Glomerular endothelial cell (primary cell): ENCODE measurements around the gene ADAMTS19. TPM values are rescaled to one million over a fixed set of nuclear protein-coding genes. Genes with fewer than 3 reads are reported as not detected.

Experiments
- DNase-seq: peaks from one replicate; pipeline ENCODE4 v3.0.0-alpha.2; 2011; ENCODE audit warnings: low read depth, low spot score; ENCODE audit errors: extremely low read depth
- total RNA-seq: library from RNA; depleted of rRNA; stranded (reverse); fragments of >200 nt; gene quantifications from 2 replicates; pipeline ENCODE4 v1.2.3, GENCODE V29; 2015

Gene ADAMTS19
- total RNA-seq, 1 donor from 2014 or later, result under 0.01 TPM

GRCh38 chr5:129461711-129462332 is 1.7 kb downstream of the ADAMTS19 start:
- no peak for DNase-seq

- no peak for DNase-seq
These were observed 5.8 kb downstream of the ADAMTS19 start for GRCh38 chr5:129465776-129466344.

- DNase-seq, result no peak
These were observed 14.4 kb downstream of the ADAMTS19 start for GRCh38 chr5:129474544-129474943.

- no peak for DNase-seq
These were observed 16.7 kb downstream of the ADAMTS19 start for GRCh38 chr5:129476751-129477150.

- no peak for DNase-seq
These were observed 17.4 kb downstream of the ADAMTS19 start for GRCh38 chr5:129477532-129477931.

GRCh38 chr5:129481161-129481560 is 21.1 kb downstream of the ADAMTS19 start:
- no peak for DNase-seq

- DNase-seq, result no peak
These were observed 36.3 kb downstream of the ADAMTS19 start for GRCh38 chr5:129496421-129496820.

GRCh38 chr5:129496864-129497595 is 36.9 kb downstream of the ADAMTS19 start:
- no peak for DNase-seq

GRCh38 chr5:129499208-129499852 is 39.2 kb downstream of the ADAMTS19 start:
- no peak for DNase-seq

- DNase-seq, result no peak
These were observed 40.0 kb downstream of the ADAMTS19 start for GRCh38 chr5:129500101-129500500.

- no peak for DNase-seq
These were observed 46.0 kb downstream of the ADAMTS19 start for GRCh38 chr5:129506086-129506485.

GRCh38 chr5:129506950-129507349 is 46.9 kb downstream of the ADAMTS19 start:
- no peak for DNase-seq

- no peak for DNase-seq
These were observed 47.4 kb downstream of the ADAMTS19 start for GRCh38 chr5:129507527-129507926.

- no peak for DNase-seq
These were observed 48.5 kb downstream of the ADAMTS19 start for GRCh38 chr5:129508606-129509005.

- no peak for DNase-seq
These were observed 49.4 kb downstream of the ADAMTS19 start for GRCh38 chr5:129509363-129509975.

GRCh38 chr5:129511291-129511690 is 51.2 kb downstream of the ADAMTS19 start:
- DNase-seq, result no peak

GRCh38 chr5:129541051-129541450 is 81.0 kb downstream of the ADAMTS19 start:
- DNase-seq, result no peak

GRCh38 chr5:129541648-129542251 is 81.7 kb downstream of the ADAMTS19 start:
- peak; percentile 12 for DNase-seq

GRCh38 chr5:129547137-129547536 is 87.0 kb downstream of the ADAMTS19 start:
- DNase-seq, result no peak

- DNase-seq, result no peak
These were observed 94.2 kb downstream of the ADAMTS19 start for GRCh38 chr5:129554134-129554904.
